Keratinocyte (primary cell): Measurements from ENCODE around the gene SEMA4D. TPM values are rescaled to one million over a fixed set of nuclear protein-coding genes. Genes with fewer than 3 reads are reported as not detected.

Experiments
- DNase-seq: peaks from one replicate; pipeline ENCODE4 v3.0.0-alpha.2; 2011; ENCODE audit warnings: low read depth, missing footprints, low spot score
- FAIRE-seq: peaks from 2 replicates; lab custom pipeline; 2011; peaks lifted over from hg19 to GRCh38; lab: Jason Lieb, UNC
- H2AFZ ChIP-seq: 2 replicates; pipeline ENCODE4 v1.6.0; 2012; ENCODE audit warnings: low read length, control low read depth, inconsistent platforms; ENCODE audit not compliant: control insufficient read depth
- H3K27ac ChIP-seq: 2 replicates; pipeline ENCODE4 v1.5.1; 2011; ENCODE audit warnings: low read length; ENCODE audit not compliant: control insufficient read depth, insufficient read depth
- H3K27me3 ChIP-seq: 3 replicates; pipeline ENCODE4 v1.6.0; 2011; ENCODE audit warnings: low read length; ENCODE audit not compliant: control insufficient read depth, insufficient read depth; ENCODE audit errors: extremely low read depth
- H3K36me3 ChIP-seq, 2 experiments: 2 replicates in 1 of 2; 3 replicates in 1 of 2; pipeline ENCODE4 v1.5.1; 2011; ENCODE audit warnings: low read length in 2 of 2, mild to moderate bottlenecking in 1 of 2; ENCODE audit not compliant: control insufficient read depth in 2 of 2, insufficient read depth in 2 of 2; ENCODE audit errors: extremely low read depth in 1 of 2
- H3K4me1 ChIP-seq: 3 replicates; pipeline ENCODE4 v1.5.1; 2011; ENCODE audit warnings: low read length; ENCODE audit not compliant: control insufficient read depth, insufficient read depth; ENCODE audit errors: extremely low read depth
- H3K4me2 ChIP-seq: 3 replicates; pipeline ENCODE4 v1.6.0; 2011; ENCODE audit warnings: low read depth, low read length; ENCODE audit not compliant: control insufficient read depth, insufficient read depth; ENCODE audit errors: extremely low read depth
- H3K4me3 ChIP-seq, 3 experiments: fragments of 200-600 bp in 1 of 3; sonication (generic) in 1 of 3; 2 replicates in 2 of 3; 3 replicates in 1 of 3; pipeline ENCODE4 v1.5.1; 2011 to 2016; ENCODE audit warnings: low read length in 3 of 3, mild to moderate bottlenecking in 3 of 3, control low read depth in 2 of 3, inconsistent platforms in 1 of 3, low read depth in 1 of 3, mixed read lengths in 1 of 3, mixed run types in 1 of 3, moderate library complexity in 1 of 3; ENCODE audit not compliant: control insufficient read depth in 2 of 3, insufficient read depth in 2 of 3; ENCODE audit errors: extremely low read depth in 1 of 3
- H3K79me2 ChIP-seq: 2 replicates; pipeline ENCODE4 v1.6.0; 2012; ENCODE audit warnings: low read length; ENCODE audit not compliant: control insufficient read depth, insufficient read depth
- H3K9ac ChIP-seq: 3 replicates; pipeline ENCODE4 v1.6.0; 2011; ENCODE audit warnings: low read length; ENCODE audit not compliant: control insufficient read depth, insufficient read depth; ENCODE audit errors: extremely low read depth
- H3K9me1 ChIP-seq: 3 replicates; pipeline ENCODE4 v1.6.0; 2011; ENCODE audit warnings: low read length; ENCODE audit not compliant: control insufficient read depth, insufficient read depth; ENCODE audit errors: extremely low read depth
- H3K9me3 ChIP-seq: 2 replicates; pipeline ENCODE4 v1.5.1; 2012; ENCODE audit warnings: low read depth, low read length; ENCODE audit not compliant: control insufficient read depth
- H4K20me1 ChIP-seq: 3 replicates; pipeline ENCODE4 v1.6.0; 2011; ENCODE audit warnings: low read length; ENCODE audit not compliant: control insufficient read depth, insufficient read depth; ENCODE audit errors: extremely low read depth
- EZH2 ChIP-seq: IDR thresholded peaks from one replicate; pipeline ENCODE4 v1.6.1; 2012; ENCODE audit warnings: inconsistent platforms, mild to moderate bottlenecking, low read length, moderate library complexity
- dilution Hi-C: fragments of 300-500 bp; cut with MboI; formaldehyde crosslinking; loops from one replicate; pipeline ENCODE4 v1.7.0; 2020; ENCODE audit warnings: low sequenced_read_pairs; ENCODE audit not compliant: extremely low pct_ligation_motif_present
- polyA plus RNA-seq, 5 experiments: library from polyadenylated mRNA; depleted of rRNA in 3 of 5; stranded (reverse) in 3 of 5; stranded (forward) in 1 of 5; unstranded in 1 of 5; fragments of >200 nt; gene quantifications; 1 replicate in 1 of 5; 2 replicates in 3 of 5; 3 replicates in 1 of 5; pipeline versions ENCODE4 v1.2.1 to v1.2.3, GENCODE V29; 2011 to 2012; ENCODE audit warnings: missing spikeins in 2 of 5, low read depth in 1 of 5, low replicate concordance in 1 of 5
- TF ChIP-seq, protein P1 (sequence below), 3 experiments: IDR thresholded peaks in 1 of 3; conservative IDR thresholded peaks in 1 of 3; optimal IDR thresholded peaks in 1 of 3; 2 replicates in 2 of 3; 3 replicates in 1 of 3; pipeline versions ENCODE3 to v1.5.1; 2011; ENCODE audit warnings: low read length in 3 of 3, mild to moderate bottlenecking in 3 of 3, moderate library complexity in 2 of 3, control low read depth in 1 of 3, inconsistent platforms in 1 of 3; ENCODE audit not compliant: insufficient read depth in 2 of 3; ENCODE audit errors: extremely low read depth in 1 of 3

The SEMA4D gene
- polyA plus RNA-seq, 1 donor (not counting 4 experiments of a cell fraction or from before 2014, with no cell fraction given), result 0.43 TPM

GRCh38 chr9:89482056-89482851 is 15.7 kb downstream of the SEMA4D start:
- Histone ChIP-seq H3K4me1 (no peaks in the 10 kb centered on the region), H2AFZ (no peak overlapping the region), H3K79me2 (no peaks in the 10 kb centered on the region), H3K4me2 (no peak overlapping the region), H3K36me3 (no peaks in the 10 kb centered on the region), H3K27ac (no peak overlapping the region), H3K9me3 (no peaks in the 10 kb centered on the region), H3K4me3 (no peak overlapping the region), H3K9ac (no peak overlapping the region), H3K27me3 (no peaks in the 10 kb centered on the region), H4K20me1 (no peaks in the 10 kb centered on the region), H3K9me1 (no peaks in the 10 kb centered on the region)
- dilution Hi-C loops, result no loop called here
- DNase-seq, result no peak
- no peak for FAIRE-seq
- TF ChIP-seq, protein P1, sequence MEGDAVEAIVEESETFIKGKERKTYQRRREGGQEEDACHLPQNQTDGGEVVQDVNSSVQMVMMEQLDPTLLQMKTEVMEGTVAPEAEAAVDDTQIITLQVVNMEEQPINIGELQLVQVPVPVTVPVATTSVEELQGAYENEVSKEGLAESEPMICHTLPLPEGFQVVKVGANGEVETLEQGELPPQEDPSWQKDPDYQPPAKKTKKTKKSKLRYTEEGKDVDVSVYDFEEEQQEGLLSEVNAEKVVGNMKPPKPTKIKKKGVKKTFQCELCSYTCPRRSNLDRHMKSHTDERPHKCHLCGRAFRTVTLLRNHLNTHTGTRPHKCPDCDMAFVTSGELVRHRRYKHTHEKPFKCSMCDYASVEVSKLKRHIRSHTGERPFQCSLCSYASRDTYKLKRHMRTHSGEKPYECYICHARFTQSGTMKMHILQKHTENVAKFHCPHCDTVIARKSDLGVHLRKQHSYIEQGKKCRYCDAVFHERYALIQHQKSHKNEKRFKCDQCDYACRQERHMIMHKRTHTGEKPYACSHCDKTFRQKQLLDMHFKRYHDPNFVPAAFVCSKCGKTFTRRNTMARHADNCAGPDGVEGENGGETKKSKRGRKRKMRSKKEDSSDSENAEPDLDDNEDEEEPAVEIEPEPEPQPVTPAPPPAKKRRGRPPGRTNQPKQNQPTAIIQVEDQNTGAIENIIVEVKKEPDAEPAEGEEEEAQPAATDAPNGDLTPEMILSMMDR (optimal IDR thresholded peaks at IDR 0.05 in 1 of 3, IDR thresholded peaks at IDR 0.05 in 1 of 3, conservative IDR thresholded peaks at IDR 0.05 in 1 of 3; ENCODE audit: extremely low read depth in 1 of 3, insufficient read depth in 2 of 3, low read length in 3 of 3), result no peak
- no peak for TF ChIP-seq EZH2

DNA sequence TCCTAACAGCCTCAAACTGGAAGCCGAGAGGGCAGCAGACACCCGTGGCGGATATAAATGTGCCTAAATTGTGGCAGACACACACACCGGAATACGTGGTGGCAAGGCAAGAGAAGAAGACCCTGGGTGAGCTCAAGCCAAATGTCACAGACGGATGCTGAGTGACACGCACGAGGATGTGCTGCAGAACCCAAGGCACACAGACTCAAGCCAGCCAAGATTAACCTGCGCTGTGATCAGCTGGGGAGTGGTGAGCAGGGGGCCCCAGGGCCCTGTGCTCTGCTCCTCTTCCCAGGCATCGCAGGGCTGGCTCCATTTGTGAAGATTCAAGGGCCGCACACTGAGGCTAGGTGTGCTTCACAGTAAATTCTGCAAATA is 16.4 kb downstream of the SEMA4D start:
- H3K4me3 ChIP-seq, result no peak overlapping the region
- H3K4me2 ChIP-seq, result no peak overlapping the region
- no peak for FAIRE-seq
- H3K9me3 ChIP-seq, result no peaks in the 10 kb centered on the region
- no peaks in the 10 kb centered on the region for H3K27me3 ChIP-seq
- H3K27ac ChIP-seq, result no peak overlapping the region
- DNase-seq, result no peak
- H3K79me2 ChIP-seq, result no peaks in the 10 kb centered on the region
- no peaks in the 10 kb centered on the region for H3K36me3 ChIP-seq
- no peak overlapping the region for H3K9ac ChIP-seq
- H4K20me1 ChIP-seq, result no peaks in the 10 kb centered on the region
- no peaks in the 10 kb centered on the region for H3K9me1 ChIP-seq
- dilution Hi-C loops, result no loop called here
- no peaks in the 10 kb centered on the region for H3K4me1 ChIP-seq
- TF ChIP-seq, protein P1 (optimal IDR thresholded peaks at IDR 0.05 in 1 of 3, IDR thresholded peaks at IDR 0.05 in 1 of 3, conservative IDR thresholded peaks at IDR 0.05 in 1 of 3; ENCODE audit: extremely low read depth in 1 of 3, insufficient read depth in 2 of 3, low read length in 3 of 3), result no peak
- TF ChIP-seq EZH2, result no peak
- no peak overlapping the region for H2AFZ ChIP-seq
